Urinary bladder (tissue), 4 donors: ENCODE results near the gene SWSAP1. TPM values are rescaled to one million over a fixed set of nuclear protein-coding genes. Genes with fewer than 3 reads are reported as not detected.
"Not testable (repeated sequence)": the region's sequence is repeated elsewhere in the genome, so short reads cannot be mapped to it uniquely, and the experiment has no call there.

Experiments
- DNase-seq: peaks from one replicate; pipeline ENCODE4 v3.0.0-alpha.2; 2015; ENCODE audit errors: extremely low spot score
- H3K27ac ChIP-seq: one replicate; pipeline ENCODE4 v1.5.1; 2013; ENCODE audit warnings: low read depth, mild to moderate bottlenecking, moderate library complexity
- H3K36me3 ChIP-seq: one replicate; pipeline ENCODE4 v1.6.1; 2013; ENCODE audit warnings: mild to moderate bottlenecking, moderate library complexity; ENCODE audit not compliant: insufficient read depth
- H3K4me1 ChIP-seq: one replicate; pipeline ENCODE4 v1.6.1; 2013; ENCODE audit warnings: mild to moderate bottlenecking, moderate library complexity; ENCODE audit not compliant: insufficient read depth
- H3K4me3 ChIP-seq: one replicate; pipeline ENCODE4 v1.5.1; 2013; ENCODE audit warnings: low read depth, low read length
- WGBS: extraction: QIAGEN DNeasy Blood & Tissue Kit; methylation state at CpG from one replicate; pipeline ENCODE4 v1.1.7; 2013; 5-methylcytosine and 5-hydroxymethylcytosine counted together
- polyA plus RNA-seq: library from polyadenylated mRNA; stranded (reverse); fragments of 200-250 nt; gene quantifications from one replicate; pipeline ENCODE4 v1.2.3, GENCODE V29; 2013
- total RNA-seq: library from RNA; depleted of rRNA; stranded (reverse); fragments of >200 nt; gene quantifications from one replicate; pipeline ENCODE4 v1.2.3, GENCODE V29; 2014
- donor health status: healthy with polysubstance abuse.
- donor health status: healthy.

Gene SWSAP1
- total and polyA plus RNA-seq, 2 donors, result 1.2 to 2.4 TPM

DNA sequence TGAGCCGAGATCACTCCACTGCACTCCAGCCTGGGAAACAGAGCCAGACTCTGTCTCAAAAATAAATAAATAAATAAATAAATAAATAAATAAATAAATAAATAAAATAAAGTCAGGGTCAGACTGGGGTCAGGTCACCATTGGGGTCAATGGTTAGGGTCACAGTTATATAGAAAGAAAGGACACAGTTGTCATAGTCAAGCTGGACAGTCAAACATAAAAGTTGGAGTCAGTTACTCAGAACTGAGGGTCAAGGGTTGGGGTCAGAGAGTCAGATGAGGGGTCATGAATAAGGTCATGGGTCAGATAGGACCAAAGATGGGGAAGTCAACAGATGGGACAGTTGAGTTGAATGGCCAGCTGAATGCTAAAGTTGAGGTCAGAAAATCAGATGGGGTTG is 26.3 kb downstream of the SWSAP1 start:
- DNase-seq, result no peak
- Histone ChIP-seq H3K4me1 (no peaks in the 10 kb centered on the region), H3K4me3 (no peak overlapping the region), H3K36me3 (no peaks in the 10 kb centered on the region), H3K27ac (no peak overlapping the region)
- WGBS, result 74% methylated on average over 1 of the region's 1 CpG

DNA sequence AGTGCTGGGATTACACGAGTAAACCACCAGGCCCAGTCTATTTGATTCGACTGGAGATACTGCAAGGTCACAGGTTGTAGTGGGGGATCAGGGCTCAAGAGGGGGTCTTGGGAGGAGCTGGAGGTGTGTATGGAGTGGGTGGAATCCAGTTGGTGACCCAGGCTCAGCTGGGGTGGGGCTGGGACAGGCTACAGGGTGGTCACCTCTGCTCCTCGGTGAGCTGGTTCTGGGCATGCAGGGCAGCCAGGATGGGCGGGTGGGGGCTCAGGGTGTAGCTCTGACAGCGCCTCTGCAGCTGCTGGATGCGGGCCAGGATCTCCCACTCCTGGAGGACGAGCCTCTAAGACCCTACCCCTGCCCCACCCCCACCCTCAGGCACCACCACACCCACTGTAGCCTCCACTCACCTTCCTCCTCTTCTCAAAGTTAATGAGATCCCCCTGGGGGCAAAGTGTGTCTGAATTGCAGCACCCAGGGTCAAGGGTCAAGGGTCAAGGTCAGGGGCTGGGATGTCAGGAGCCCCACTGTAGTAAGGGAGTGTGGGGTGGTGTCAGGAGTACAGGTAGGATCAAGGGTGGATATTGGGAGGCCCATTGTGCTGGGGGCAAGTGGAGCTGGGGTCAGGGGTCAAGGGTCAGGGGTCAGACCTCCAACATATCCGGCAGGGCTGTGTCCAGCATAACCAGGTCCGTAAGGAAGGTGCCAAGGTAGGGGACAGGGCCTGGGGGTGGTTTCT is 27.5 kb downstream of the SWSAP1 start:
- no peak overlapping the region for H3K27ac ChIP-seq
- no peaks in the 10 kb centered on the region for H3K4me1 ChIP-seq
- 79% methylated on average over 9 of the region's 9 CpGs for WGBS
- H3K36me3 ChIP-seq, result no peaks in the 10 kb centered on the region
- DNase-seq, result no peak
- no peak overlapping the region for H3K4me3 ChIP-seq

DNA sequence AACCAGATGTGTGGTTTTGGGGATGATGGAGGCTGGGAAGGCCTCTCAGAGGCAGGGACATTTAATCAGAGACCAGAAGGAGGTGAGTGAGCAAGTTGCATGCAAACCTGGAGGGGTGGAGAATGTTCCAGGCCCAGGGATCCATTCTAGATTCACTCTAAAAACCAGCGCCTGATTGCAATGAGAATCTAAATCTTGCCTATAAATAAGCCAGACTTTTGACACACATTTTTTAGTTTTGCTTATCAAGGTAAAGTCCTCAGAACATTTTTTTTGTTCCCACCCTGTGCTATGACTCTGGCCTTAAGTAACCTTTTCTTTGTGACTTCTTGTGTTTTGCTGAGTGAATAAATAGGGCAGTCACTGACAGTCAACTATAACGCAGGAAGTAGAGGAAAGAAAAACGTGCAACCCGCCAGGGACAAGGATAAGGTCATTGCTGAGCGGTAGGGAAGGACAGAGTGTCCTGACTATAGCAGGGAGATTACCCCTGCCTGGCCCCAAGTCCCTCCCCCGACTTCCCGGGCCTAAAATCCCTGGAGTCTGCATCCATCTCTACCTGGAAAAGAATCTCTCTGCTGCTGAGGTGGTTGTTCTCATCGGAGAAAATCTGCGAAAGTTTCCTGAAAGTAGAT is 30.2 kb downstream of the SWSAP1 start:
- Histone ChIP-seq H3K4me3 (no peak overlapping the region), H3K36me3 (no peaks in the 10 kb centered on the region), H3K27ac (no peak overlapping the region), H3K4me1 (no peaks in the 10 kb centered on the region)
- no peak for DNase-seq
- WGBS, result 54% methylated on average over 9 of the region's 9 CpGs

DNA sequence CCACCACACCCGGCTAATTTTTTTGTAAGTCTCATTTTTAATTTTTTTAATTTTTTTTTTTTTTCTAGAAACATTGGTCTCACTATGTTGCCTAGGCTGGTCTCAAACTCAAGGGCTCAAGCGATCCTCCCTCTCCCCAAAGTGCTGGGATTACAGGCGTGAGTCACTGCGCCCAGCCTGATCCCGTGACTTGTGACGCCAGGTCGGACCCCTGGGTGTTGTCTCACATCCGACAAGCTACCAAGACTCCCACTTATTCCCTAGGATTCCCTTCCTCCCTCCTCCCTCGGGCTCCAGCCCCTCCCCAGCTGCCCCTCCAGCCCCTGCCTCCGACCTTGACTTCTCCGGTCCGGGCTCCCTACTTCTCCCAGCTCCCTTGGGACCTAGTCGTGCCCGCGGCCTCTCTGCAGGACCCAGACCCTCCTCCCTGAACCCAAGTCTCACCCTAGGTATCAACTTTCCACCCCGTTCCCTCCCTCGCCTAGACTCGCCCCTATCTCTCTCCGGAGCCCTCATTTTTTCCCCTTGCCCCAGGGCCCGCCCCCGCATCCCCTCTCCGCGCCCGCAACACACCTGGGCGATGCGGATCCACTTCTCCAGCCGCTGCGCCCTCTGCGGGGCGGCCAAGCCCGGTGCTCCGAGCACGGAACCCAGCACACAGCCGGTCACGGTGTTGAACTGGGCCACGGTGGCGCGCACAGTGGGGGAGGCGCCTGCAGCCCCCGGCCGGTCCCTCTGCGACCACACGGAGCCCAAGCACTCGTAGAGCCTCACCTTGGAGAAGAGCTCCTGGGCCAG is 31.6 kb downstream of the SWSAP1 start:
- WGBS, result 33% methylated on average over 44 of the region's 44 CpGs
- no peak for DNase-seq
- no peak overlapping the region for H3K27ac ChIP-seq
- no peak overlapping the region for H3K4me3 ChIP-seq
- no peaks in the 10 kb centered on the region for H3K4me1 ChIP-seq
- no peaks in the 10 kb centered on the region for H3K36me3 ChIP-seq

DNA sequence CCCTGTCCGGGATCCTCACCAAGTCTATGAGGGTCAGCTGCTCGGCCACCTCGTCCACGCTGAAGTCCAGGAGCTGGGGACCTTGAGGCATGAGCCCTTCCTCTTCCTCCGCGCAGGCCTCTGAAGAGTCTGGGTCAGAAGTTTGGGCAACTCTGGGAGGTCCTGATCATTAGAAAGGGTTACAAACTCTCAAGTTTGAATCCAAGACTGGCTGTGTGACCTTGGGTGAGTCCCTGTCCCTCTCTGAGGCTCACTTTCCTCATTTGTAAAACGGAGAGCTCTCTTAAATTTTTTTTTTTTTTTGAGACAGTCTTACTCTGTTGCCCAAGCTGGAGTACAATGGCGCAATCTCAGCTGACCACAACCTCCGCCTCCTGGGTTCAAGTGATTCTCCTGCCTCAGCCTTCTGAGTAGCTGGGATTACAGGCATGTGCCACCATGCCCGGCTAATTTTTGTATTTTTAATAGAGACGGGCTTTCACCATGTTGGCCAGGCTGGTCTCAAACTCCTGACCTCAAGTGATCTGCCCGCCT is 32.3 kb downstream of the SWSAP1 start:
- not testable (repeated sequence) for H3K4me1 ChIP-seq, H3K36me3 ChIP-seq, H3K4me3 ChIP-seq, H3K27ac ChIP-seq, DNase-seq
- 78% methylated on average over 12 of the region's 12 CpGs for WGBS

DNA sequence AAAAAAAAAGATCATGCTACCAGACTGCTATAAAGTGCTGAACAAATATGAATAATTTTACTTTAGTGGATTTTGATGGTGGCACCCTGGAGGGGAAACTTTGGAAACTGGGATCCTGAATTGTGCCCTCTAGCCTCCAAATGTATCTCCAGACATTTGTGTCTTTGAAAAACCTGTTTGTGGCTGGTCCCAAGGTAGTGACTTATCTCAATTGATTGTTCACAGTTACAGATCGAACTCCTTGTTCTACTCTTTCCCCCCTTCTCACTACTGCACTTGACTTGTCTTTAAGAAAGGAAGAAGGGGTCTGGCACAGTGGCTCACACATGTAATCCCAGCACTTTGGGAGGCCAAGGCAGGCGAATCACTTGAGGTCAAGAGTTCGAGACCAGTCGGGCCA is 34.1 kb downstream of the SWSAP1 start:
- no peak for DNase-seq
- Histone ChIP-seq H3K4me1 (no peaks in the 10 kb centered on the region), H3K4me3 (no peak overlapping the region), H3K36me3 (no peaks in the 10 kb centered on the region), H3K27ac (no peak overlapping the region)
- WGBS, result 85% methylated on average over 4 of the region's 4 CpGs

DNA sequence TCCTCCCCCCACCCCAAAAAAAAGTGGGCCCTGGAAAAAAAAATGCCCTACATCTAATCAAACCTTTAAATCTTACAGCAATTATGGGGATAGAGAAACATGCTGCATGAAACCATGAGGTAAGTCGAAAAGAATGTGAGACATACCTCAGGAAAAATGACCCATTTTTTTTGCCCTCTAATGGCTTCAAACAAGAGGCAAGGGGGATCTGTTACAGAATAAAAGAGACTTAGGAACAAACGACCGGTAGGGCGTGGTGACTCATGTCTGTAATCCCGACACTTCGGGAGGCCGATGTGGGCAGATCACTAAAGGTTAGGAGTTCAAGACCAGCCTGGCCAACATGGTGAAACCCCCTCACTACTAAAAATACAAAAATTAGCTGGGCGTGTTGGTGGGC is 36.2 kb downstream of the SWSAP1 start:
- Histone ChIP-seq H3K4me1 (no peaks in the 10 kb centered on the region), H3K27ac (no peak overlapping the region), H3K4me3 (no peak overlapping the region), H3K36me3 (no peaks in the 10 kb centered on the region)
- WGBS, result 64% methylated on average over 8 of the region's 8 CpGs
- DNase-seq, result no peak

DNA sequence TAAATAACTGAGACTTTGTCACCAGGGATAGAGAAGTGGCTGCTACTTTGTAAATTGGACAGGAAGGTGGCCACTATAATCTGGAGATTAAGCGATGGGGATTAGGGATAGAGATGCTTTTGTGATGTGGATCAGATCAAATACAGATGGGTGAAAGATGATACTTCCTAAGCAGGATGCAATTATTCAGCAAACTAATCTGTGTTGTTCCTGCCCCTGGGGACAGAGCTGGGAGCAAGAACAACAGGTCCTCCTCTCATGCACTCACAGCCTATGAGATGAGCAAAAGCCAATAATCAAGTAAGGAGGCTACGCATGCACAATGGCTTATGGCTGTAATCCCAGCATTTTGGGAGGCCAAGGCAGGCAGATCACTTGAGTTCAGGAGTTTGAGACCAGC is 40.1 kb downstream of the SWSAP1 start:
- no peak for DNase-seq
- Histone ChIP-seq H3K4me3 (no peak overlapping the region), H3K4me1 (no peaks in the 10 kb centered on the region), H3K27ac (no peak overlapping the region), H3K36me3 (no peaks in the 10 kb centered on the region)
- WGBS, result 78% methylated on average over 2 of the region's 2 CpGs

DNA sequence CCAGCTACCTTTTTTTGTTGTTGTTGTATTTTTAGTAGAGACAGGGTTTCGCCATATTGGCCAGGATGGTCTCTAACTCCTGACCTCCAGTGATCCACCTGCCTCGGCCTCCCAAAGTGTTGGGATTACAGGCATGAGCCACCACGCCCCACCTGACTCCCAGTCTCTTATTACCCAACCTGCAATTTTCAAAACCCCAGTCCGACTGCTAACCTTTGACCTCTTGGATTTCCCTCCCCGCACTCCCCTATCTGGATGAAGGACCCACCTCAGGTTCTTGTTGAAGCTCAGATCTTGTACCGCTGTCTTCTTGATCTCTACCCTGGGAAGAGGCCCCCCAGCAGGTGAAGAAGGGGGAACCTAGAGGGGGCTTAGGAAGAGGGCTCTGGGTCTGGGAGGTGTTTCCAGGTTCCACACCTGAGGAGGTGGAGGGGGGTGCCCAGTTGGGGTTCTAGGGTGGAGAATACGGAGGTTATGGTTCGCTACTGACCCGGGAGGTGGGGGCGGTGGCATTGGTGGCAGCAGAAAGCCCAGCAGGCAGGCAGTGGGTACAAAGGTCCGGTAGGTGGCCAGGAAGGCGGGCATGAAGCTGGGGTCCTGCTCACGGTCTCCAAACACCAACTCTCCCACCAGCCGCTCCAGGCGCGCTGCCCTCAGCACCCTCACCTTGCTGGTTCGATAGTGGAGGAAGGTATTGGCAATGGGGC is 42.0 kb downstream of the SWSAP1 start:
- Histone ChIP-seq H3K4me1 (no peaks in the 10 kb centered on the region), H3K36me3 (no peaks in the 10 kb centered on the region), H3K27ac (no peak overlapping the region), H3K4me3 (no peak overlapping the region)
- WGBS, result 90% methylated on average over 17 of the region's 17 CpGs
- DNase-seq, result no peak

DNA sequence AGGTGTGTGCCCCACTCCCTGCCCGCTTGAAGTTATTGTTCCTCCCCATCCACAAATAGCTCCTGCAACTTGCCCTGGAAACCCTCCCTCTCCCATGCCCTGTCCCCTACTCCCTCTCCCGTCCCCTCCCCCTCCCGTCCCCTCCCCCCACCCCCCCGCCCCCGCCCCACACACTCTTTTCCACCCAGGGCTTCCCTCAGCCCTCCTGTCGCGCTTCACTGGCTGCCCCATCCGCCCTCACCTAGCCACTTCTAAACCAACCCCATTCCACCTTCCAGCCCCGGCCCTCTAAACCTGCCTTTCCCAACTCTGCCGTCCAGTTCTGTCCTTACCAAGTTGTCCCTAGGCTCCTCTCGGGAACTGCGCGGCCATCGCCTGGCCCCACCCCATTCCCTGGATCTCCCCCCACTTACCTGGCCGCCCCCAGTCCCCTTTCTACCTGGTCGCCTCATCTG is 43.7 kb downstream of the SWSAP1 start:
- DNase-seq, result no peak
- Histone ChIP-seq H3K4me3 (peak overlapping the region; percentile 17), H3K36me3 (no peaks in the 10 kb centered on the region), H3K27ac (no peak overlapping the region), H3K4me1 (no peaks in the 10 kb centered on the region)
- WGBS, result 3% methylated on average over 14 of the region's 16 CpGs

DNA sequence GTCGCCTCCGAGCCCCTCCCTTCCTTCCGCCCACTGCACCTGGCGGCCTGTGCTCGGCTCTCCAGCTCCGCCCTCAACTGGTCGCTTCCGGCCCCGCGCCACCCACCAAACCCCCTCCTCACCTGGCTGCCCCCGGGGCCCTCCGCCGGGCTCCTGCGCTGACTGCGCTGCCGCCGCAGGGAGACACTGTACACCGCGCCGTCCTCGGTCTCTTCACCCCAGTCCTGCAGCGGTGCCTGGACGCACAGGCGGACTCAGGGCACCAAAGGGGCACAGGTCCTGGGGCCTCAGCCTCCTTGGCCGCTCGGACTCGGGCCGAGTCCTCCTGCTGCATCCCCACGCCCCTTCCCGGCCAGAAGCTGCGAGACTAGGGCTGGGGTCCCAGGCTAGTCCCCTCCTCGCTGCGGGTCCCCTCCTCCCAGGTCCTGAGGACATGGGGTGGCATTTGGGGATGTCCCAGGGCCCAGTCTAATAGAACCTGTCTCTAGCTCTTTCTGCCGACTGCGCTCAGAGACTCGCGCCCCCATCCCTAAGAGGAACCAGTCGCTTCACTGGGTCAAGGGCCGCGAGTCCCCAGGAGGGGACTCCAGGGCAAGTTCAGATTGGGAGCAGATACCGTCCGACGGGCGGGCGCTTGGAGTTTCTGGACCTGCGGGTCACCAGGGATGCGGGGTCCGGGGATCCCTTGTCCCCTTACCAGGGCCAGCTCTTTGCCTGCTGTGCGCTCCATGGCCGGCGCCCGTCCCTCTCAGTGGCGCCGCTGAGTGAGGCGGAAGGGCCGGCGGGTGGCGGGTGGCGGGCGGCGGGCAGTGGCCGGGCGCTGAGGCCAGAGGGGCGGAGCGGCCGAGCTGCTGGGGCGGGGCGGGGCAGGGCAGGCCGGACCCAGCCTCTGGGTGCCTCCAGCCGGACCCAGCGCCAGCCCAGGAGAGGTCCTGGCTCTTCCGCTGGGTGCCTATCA is 44.4 kb downstream of the SWSAP1 start, which contains the start of gene RGL3:
TSS of gene RGL3 (minus strand) at position 766 of the 958 bp plus-strand sequence. CDS start at position 730, 36 bp downstream.
- 2% methylated on average over 72 of the region's 72 CpGs for whole genome bisulfite sequencing
- no peak for DNase-seq
- Histone ChIP-seq H3K36me3 (no peaks in the 10 kb centered on the region), H3K4me3 (peak within 1 kb of the TSS; percentile 17), H3K4me1 (no peaks in the 10 kb centered on the region), H3K27ac (no peak within 1 kb of the TSS)
